ENCODE measurements around the gene GRB2.

GRB2 gene

GRCh38 chr17:75365931-75366275 lies 39.6 kb downstream of the GRB2 start:
- TF ChIP-seq CTCF (IDR thresholded peaks at IDR 0.05), result no peak
- Histone ChIP-seq H3K4me1 (peaks cover 20% of the 10 kb centered on the region), H2AFZ (no peak overlapping the region), H3K4me2 (ENCODE audit: low read length) (peak overlapping the region; percentile 23), H3K9ac (no peak overlapping the region), H3K9me3 (ENCODE audit: control insufficient read depth, low read length) (no peaks in the 10 kb centered on the region), H3K79me2 (peaks cover 53% of the 10 kb centered on the region), H3K27ac (no peak overlapping the region), H3K4me3 (ENCODE audit: low read depth, low read length) (no peak overlapping the region), H3K36me3 (ENCODE audit: control insufficient read depth, insufficient read depth, low read length) (no peaks in the 10 kb centered on the region), H3K27me3 (ENCODE audit: control insufficient read depth, insufficient read depth, low read length) (no peaks in the 10 kb centered on the region)

GRCh38 chr17:75365009-75365930 lies 40.2 kb downstream of the GRB2 start:
- peak overlapping the region; percentile 47 for H3K4me2 ChIP-seq (ENCODE audit: low read length)
- no peak overlapping the region for H3K27ac ChIP-seq
- H3K79me2 ChIP-seq, result peaks cover 57% of the 10 kb centered on the region
- H3K27me3 ChIP-seq (ENCODE audit: control insufficient read depth, insufficient read depth, low read length), result no peaks in the 10 kb centered on the region
- peak overlapping the region; percentile 9 for H3K4me3 ChIP-seq (ENCODE audit: low read depth, low read length)
- H3K4me1 ChIP-seq, result peaks cover 26% of the 10 kb centered on the region
- H3K9me3 ChIP-seq (ENCODE audit: control insufficient read depth, low read length), result no peaks in the 10 kb centered on the region
- no peak overlapping the region for H3K9ac ChIP-seq
- no peaks in the 10 kb centered on the region for H3K36me3 ChIP-seq (ENCODE audit: control insufficient read depth, insufficient read depth, low read length)
- no peak overlapping the region for H2AFZ ChIP-seq
- TF ChIP-seq CTCF (IDR thresholded peaks at IDR 0.05), result no peak

GRCh38 chr17:75364078-75364477 lies 41.4 kb downstream of the GRB2 start:
- peak overlapping the region; percentile 9 for H3K4me3 ChIP-seq (ENCODE audit: low read depth, low read length)
- H3K27me3 ChIP-seq (ENCODE audit: control insufficient read depth, insufficient read depth, low read length), result no peaks in the 10 kb centered on the region
- no peaks in the 10 kb centered on the region for H3K9me3 ChIP-seq (ENCODE audit: control insufficient read depth, low read length)
- H3K27ac ChIP-seq, result no peak overlapping the region
- H3K36me3 ChIP-seq (ENCODE audit: control insufficient read depth, insufficient read depth, low read length), result no peaks in the 10 kb centered on the region
- no peak for TF ChIP-seq CTCF (IDR thresholded peaks at IDR 0.05)
- peaks cover 28% of the 10 kb centered on the region for H3K4me1 ChIP-seq
- no peak overlapping the region for H2AFZ ChIP-seq
- H3K4me2 ChIP-seq (ENCODE audit: low read length), result no peak overlapping the region
- peaks cover 61% of the 10 kb centered on the region for H3K79me2 ChIP-seq
- H3K9ac ChIP-seq, result no peak overlapping the region

- Histone ChIP-seq H3K4me3 (ENCODE audit: low read depth, low read length) (no peak overlapping the region), H3K4me1 (peaks cover 28% of the 10 kb centered on the region), H3K4me2 (ENCODE audit: low read length) (no peak overlapping the region), H3K9me3 (ENCODE audit: control insufficient read depth, low read length) (no peaks in the 10 kb centered on the region), H3K27me3 (ENCODE audit: control insufficient read depth, insufficient read depth, low read length) (no peaks in the 10 kb centered on the region), H3K36me3 (ENCODE audit: control insufficient read depth, insufficient read depth, low read length) (no peaks in the 10 kb centered on the region), H3K9ac (no peak overlapping the region), H3K79me2 (peaks cover 57% of the 10 kb centered on the region), H3K27ac (no peak overlapping the region), H2AFZ (no peak overlapping the region)
- TF ChIP-seq CTCF (IDR thresholded peaks at IDR 0.05), result no peak
Observed at GRCh38 chr17:75361996-75362395, 43.5 kb downstream of the GRB2 start.

GRCh38 chr17:75361344-75361743 lies 44.1 kb downstream of the GRB2 start:
- no peak for TF ChIP-seq CTCF (IDR thresholded peaks at IDR 0.05)
- Histone ChIP-seq H3K4me1 (peaks cover 28% of the 10 kb centered on the region), H3K27me3 (ENCODE audit: control insufficient read depth, insufficient read depth, low read length) (no peaks in the 10 kb centered on the region), H3K4me2 (ENCODE audit: low read length) (no peak overlapping the region), H3K9ac (no peak overlapping the region), H3K9me3 (ENCODE audit: control insufficient read depth, low read length) (no peaks in the 10 kb centered on the region), H3K36me3 (ENCODE audit: control insufficient read depth, insufficient read depth, low read length) (no peaks in the 10 kb centered on the region), H3K27ac (no peak overlapping the region), H3K4me3 (ENCODE audit: low read depth, low read length) (no peak overlapping the region), H3K79me2 (peaks cover 60% of the 10 kb centered on the region), H2AFZ (no peak overlapping the region)
